Right atrium auricular region (tissue), 2 donors: Measurements from ENCODE around the gene C1orf105. TPM values are rescaled to one million over a fixed set of nuclear protein-coding genes. Genes with fewer than 3 reads are reported as not detected.

Experiments used
- DNase-seq: peaks from one replicate; pipeline ENCODE4 v3.0.0-alpha.2; 2019; ENCODE audit warnings: low spot score
- H3K27ac ChIP-seq, 2 donors: fragments of 200-600 bp; sonication (generic); 1 replicate in 1 of 2; 2 replicates in 1 of 2; pipeline ENCODE4 v1.5.1; 2016 to 2019
- H3K27me3 ChIP-seq, 2 donors: fragments of 200-600 bp; sonication (generic); one replicate each; pipeline versions ENCODE4 v1.5.1 to v1.6.0; 2017 to 2019
- H3K36me3 ChIP-seq: fragments of 200-600 bp; sonication (generic); one replicate; pipeline ENCODE4 v1.5.1; 2016
- H3K4me1 ChIP-seq, 2 donors: fragments of 200-600 bp; sonication (generic); one replicate each; pipeline versions ENCODE4 v1.5.1 to v1.6.0; 2017 to 2019
- H3K4me3 ChIP-seq, 2 donors: fragments of 200-600 bp; sonication (generic); 1 replicate in 1 of 2; 2 replicates in 1 of 2; pipeline ENCODE4 v1.5.1; 2017 to 2019; ENCODE audit warnings: mild to moderate bottlenecking in 1 of 2, moderate library complexity in 1 of 2
- H3K9me3 ChIP-seq, 2 donors: fragments of 200-600 bp; sonication (generic); one replicate each; pipeline ENCODE4 v1.5.1; 2019
- CTCF ChIP-seq, 2 donors: fragments of 200-600 bp; sonication (generic); IDR thresholded peaks; one replicate each; pipeline ENCODE4 v1.5.1; 2019; ENCODE audit warnings: antibody characterized with exemption in 2 of 2
- total RNA-seq, 2 donors: library from RNA; depleted of rRNA; stranded (reverse); fragments of >200 nt; gene quantifications; one replicate each; pipeline ENCODE4 v1.1.0, GENCODE V29; 2016

C1orf105 gene
- total RNA-seq, 2 donors from 2014 or later = 3.3 to 18.0 TPM

- Histone ChIP-seq H3K4me1 (peaks cover 0 to 27% of the 10 kb centered on the region in 2 donors), H3K4me3 (no peak overlapping the region), H3K27me3 (no peaks in the 10 kb centered on the region), H3K27ac (peak overlapping the region; percentile 60 to 65), H3K36me3 (no peaks in the 10 kb centered on the region), H3K9me3 (no peaks in the 10 kb centered on the region)
- DNase-seq = no peak
- peak in 1 of 2 donors; percentile 3 for TF ChIP-seq CTCF (IDR thresholded peaks at IDR 0.05)
Measured at GRCh38 chr1:172399756-172400721, 20.4 kb upstream of the C1orf105 start.

- Histone ChIP-seq H3K36me3 (no peaks in the 10 kb centered on the region), H3K4me3 (no peak overlapping the region), H3K27ac (peak overlapping the region; percentile 60 to 65), H3K27me3 (no peaks in the 10 kb centered on the region), H3K9me3 (no peaks in the 10 kb centered on the region), H3K4me1 (peaks cover 0 to 27% of the 10 kb centered on the region in 2 donors)
- no peak for TF ChIP-seq CTCF (IDR thresholded peaks at IDR 0.05)
- no peak for DNase-seq
Measured at GRCh38 chr1:172400722-172401105, 19.8 kb upstream of the C1orf105 start.

DNA sequence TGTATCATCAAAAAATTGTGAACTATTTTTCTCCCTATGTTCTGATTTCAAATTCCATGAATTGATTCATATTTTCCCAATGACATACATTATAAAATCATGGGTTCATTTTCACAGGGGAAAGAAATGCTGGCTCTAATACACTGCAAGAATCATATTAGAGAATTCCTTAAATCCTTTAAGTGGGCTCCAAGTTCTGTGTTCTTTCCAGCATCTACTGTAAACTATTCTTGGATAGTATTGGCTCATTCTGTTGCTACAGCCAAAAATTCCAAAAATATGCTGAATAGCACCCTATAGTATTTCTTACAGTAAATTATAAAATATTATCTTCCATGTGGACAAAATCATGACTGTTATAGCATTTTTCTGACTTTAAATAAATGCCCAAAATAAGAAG is 19.0 kb upstream of the C1orf105 start:
- Histone ChIP-seq H3K27me3 (no peaks in the 10 kb centered on the region), H3K36me3 (no peaks in the 10 kb centered on the region), H3K4me3 (no peak overlapping the region), H3K4me1 (peaks cover 0 to 27% of the 10 kb centered on the region in 2 donors), H3K27ac (no peak overlapping the region), H3K9me3 (no peaks in the 10 kb centered on the region)
- no peak for TF ChIP-seq CTCF (IDR thresholded peaks at IDR 0.05)
- DNase-seq = no peak

DNA sequence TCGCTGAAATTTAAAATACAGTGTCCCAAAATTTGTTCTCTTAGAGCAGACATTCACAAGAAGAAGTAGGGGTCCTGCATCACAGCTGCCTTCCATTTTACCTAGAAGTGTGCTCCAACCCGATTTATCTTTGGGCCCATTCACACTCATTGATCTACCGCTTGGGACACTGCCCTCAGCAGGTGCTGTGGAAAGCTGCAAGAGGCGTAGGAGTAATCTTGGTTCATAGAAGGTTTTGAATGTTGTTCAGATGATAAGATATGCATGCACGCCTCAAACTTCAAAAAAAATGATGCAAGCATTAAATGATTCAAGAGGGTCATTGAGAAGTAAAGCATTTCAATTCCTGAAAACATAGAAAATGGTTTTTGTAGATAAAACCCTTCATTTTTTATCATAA is 18.6 kb upstream of the C1orf105 start:
- Histone ChIP-seq H3K36me3 (no peaks in the 10 kb centered on the region), H3K27ac (no peak overlapping the region), H3K27me3 (no peaks in the 10 kb centered on the region), H3K4me1 (peaks cover 0 to 27% of the 10 kb centered on the region in 2 donors), H3K4me3 (no peak overlapping the region), H3K9me3 (no peaks in the 10 kb centered on the region)
- no peak for DNase-seq
- TF ChIP-seq CTCF (IDR thresholded peaks at IDR 0.05) = peak in 1 of 2 donors; percentile 21

- Histone ChIP-seq H3K36me3 (no peaks in the 10 kb centered on the region), H3K27ac (no peak overlapping the region), H3K4me1 (peaks cover 0 to 23% of the 10 kb centered on the region in 2 donors), H3K27me3 (no peaks in the 10 kb centered on the region), H3K4me3 (no peak overlapping the region), H3K9me3 (no peaks in the 10 kb centered on the region)
- no peak for DNase-seq
- TF ChIP-seq CTCF (IDR thresholded peaks at IDR 0.05) = no peak
Measured at GRCh38 chr1:172402878-172403569, 17.5 kb upstream of the C1orf105 start.
